Mesothelial cell of epicardium (in vitro differentiated cells): ENCODE results near the gene TWNK. TPM values are rescaled to one million over a fixed set of nuclear protein-coding genes. Genes with fewer than 3 reads are reported as not detected.
"Not testable (repeated sequence)": the region's sequence is repeated elsewhere in the genome, so short reads cannot be mapped to it uniquely, and the experiment has no call there.

Experiments used
- DNase-seq, 2 experiments: peaks; one replicate each; pipeline ENCODE4 v3.0.0; 2021; ENCODE audit warnings: low spot score in 2 of 2; ENCODE audit not compliant: unreplicated experiment in 2 of 2
- H3K27ac Mint-ChIP-seq: 2 replicates; pipeline ENCODE4 v1.8.0; 2021; ENCODE audit warnings: mixed read lengths
- H3K27me3 Mint-ChIP-seq: 2 replicates; pipeline ENCODE4 v1.8.0; 2021; ENCODE audit warnings: low read depth, mixed read lengths
- H3K36me3 Mint-ChIP-seq: 2 replicates; pipeline ENCODE4 v1.8.0; 2021; ENCODE audit warnings: mixed read lengths
- H3K4me1 Mint-ChIP-seq: 2 replicates; pipeline ENCODE4 v1.8.0; 2021; ENCODE audit warnings: mixed read lengths
- H3K4me3 Mint-ChIP-seq: 2 replicates; pipeline ENCODE4 v1.8.0; 2021; ENCODE audit warnings: mild to moderate bottlenecking, moderate library complexity, mixed read lengths
- H3K9me3 Mint-ChIP-seq: 2 replicates; pipeline ENCODE4 v1.8.0; 2021; ENCODE audit warnings: mixed read lengths
- CTCF ChIP-seq: fragments of 200-600 bp; sonication (generic); IDR thresholded peaks from one replicate; pipeline ENCODE4 v1.5.0; 2021; ENCODE audit warnings: antibody characterized with exemption; ENCODE audit not compliant: unreplicated experiment
- total RNA-seq: library from RNA; stranded (reverse); gene quantifications from 3 replicates; pipeline ENCODE4 v1.2.1, GENCODE V29; 2021

TWNK gene
- total RNA-seq, 1 donor from 2014 or later: 13.9 TPM

- peak in 1 of 2 experiments; percentile 38 for DNase-seq
- H3K27ac Mint-ChIP-seq: no peak overlapping the region
These were observed 17.0 kb upstream of the TWNK start for GRCh38 chr10:100970076-100970913.

GRCh38 chr10:100970914-100971811 is 16.2 kb upstream of the TWNK start:
- Mint-ChIP-seq H3K27me3 (no peaks in the 10 kb centered on the region), H3K9me3 (no peaks in the 10 kb centered on the region), H3K4me3 (peak overlapping the region; percentile 74), H3K4me1 (peaks cover 13% of the 10 kb centered on the region), H3K36me3 (no peaks in the 10 kb centered on the region), H3K27ac (no peak overlapping the region)
- DNase-seq: no peak
- TF ChIP-seq CTCF: no peak

More at GRCh38 chr10:100970076-100970913, 17.0 kb upstream of the TWNK start:
- Mint-ChIP-seq H3K27me3 (no peaks in the 10 kb centered on the region), H3K36me3 (no peaks in the 10 kb centered on the region), H3K4me3 (peak overlapping the region; percentile 74), H3K4me1 (peaks cover 13% of the 10 kb centered on the region), H3K9me3 (no peaks in the 10 kb centered on the region)
- TF ChIP-seq CTCF: no peak

GRCh38 chr10:100972115-100972903 is 15.0 kb upstream of the TWNK start:
- Mint-ChIP-seq H3K4me1 (peaks cover 18% of the 10 kb centered on the region), H3K9me3 (no peaks in the 10 kb centered on the region), H3K27ac (no peak overlapping the region), H3K27me3 (no peaks in the 10 kb centered on the region), H3K4me3 (no peak overlapping the region), H3K36me3 (no peaks in the 10 kb centered on the region)
- DNase-seq: peak in 1 of 2 experiments; percentile 34
- no peak for TF ChIP-seq CTCF

- Mint-ChIP-seq H3K4me3 (no peak overlapping the region), H3K4me1 (peaks cover 18% of the 10 kb centered on the region), H3K27ac (no peak overlapping the region), H3K27me3 (no peaks in the 10 kb centered on the region), H3K9me3 (no peaks in the 10 kb centered on the region), H3K36me3 (no peaks in the 10 kb centered on the region)
- DNase-seq: peak in 1 of 2 experiments; percentile 29
- TF ChIP-seq CTCF: no peak
These were observed 14.3 kb upstream of the TWNK start for GRCh38 chr10:100972904-100973535.

GRCh38 chr10:100975397-100975796 is 11.9 kb upstream of the TWNK start:
- H3K9me3 Mint-ChIP-seq, H3K36me3 Mint-ChIP-seq: not testable (repeated sequence)

More at GRCh38 chr10:100975397-100975796, 11.9 kb upstream of the TWNK start:
- H3K27ac Mint-ChIP-seq, H3K27me3 Mint-ChIP-seq, H3K4me3 Mint-ChIP-seq: not testable (repeated sequence)
- peaks cover 11% of the 10 kb centered on the region for H3K4me1 Mint-ChIP-seq
- peak in 1 of 2 experiments; percentile 6 for DNase-seq
